Posterior cingulate gyrus (tissue), 11 donors: Measurements from ENCODE around the gene MCTS1.
"Not testable (repeated sequence)": the region's sequence is repeated elsewhere in the genome, so short reads cannot be mapped to it uniquely, and the experiment has no call there.

ENCODE experiments used
- DNase-seq, 10 donors: peaks; one replicate each; pipeline versions ENCODE4 v3.0.0 to v3.0.0-alpha.2; 2020 to 2021; ENCODE audit warnings: mixed read lengths in 3 of 10
- intact Hi-C: fragments of 100-400 bp; cut with DNase I; formaldehyde crosslinking; loops from one replicate; pipeline ENCODE4 v1.15.1; 2023

Gene MCTS1

GRCh38 chrX:120603707-120604360 is at the start of gene MCTS1:
MCTS1 (plus strand) TSS chrX:120604101; CDS start chrX:120604237, 136 bp downstream.
- peak; percentile 59 to 95 (median 77) for DNase-seq
- intact Hi-C loops = loop anchor here (5.0 kb wide), 1 partner anchor 42 kb away; the partner anchor contains the start of gene CUL4B

DNA sequence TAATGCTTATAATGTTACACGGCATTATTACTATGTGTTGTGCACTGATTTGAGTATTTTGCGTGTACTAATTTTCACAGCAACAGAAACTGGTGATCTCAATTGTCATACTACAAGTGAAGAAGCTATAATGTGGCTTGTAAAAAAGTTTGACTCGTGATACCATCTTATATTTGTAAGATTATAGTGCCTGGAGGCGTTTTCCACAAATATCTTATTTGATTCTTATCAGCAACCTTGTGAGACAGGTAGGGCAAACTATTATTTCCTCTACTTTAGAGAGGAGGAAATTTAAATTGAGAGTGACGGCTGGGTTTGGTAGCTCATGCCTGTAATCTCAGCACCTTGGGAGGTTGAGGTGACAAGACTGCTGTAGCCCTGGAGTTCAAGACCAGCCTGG is 47.6 kb upstream of the MCTS1 start:
- DNase-seq = no peak
- intact Hi-C loops = no loop called here

DNA sequence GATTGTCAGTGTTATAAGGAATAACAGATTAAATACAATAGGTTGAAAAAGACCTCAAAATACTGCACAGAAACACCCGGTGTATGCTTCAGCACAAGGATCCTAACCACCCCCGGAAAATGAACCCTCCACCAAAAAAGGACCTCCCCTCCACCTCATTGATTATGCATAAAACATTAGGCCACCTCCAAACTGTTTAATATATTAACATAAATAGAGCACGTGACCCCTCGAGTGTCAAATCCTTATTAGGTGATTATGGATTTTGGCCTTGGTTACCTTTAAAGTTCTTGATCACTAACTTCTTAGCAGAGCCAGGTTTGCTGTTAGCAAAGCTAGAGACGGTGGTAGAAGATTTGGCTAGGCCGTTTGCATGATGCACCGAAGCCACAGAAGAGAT is 44.1 kb upstream of the MCTS1 start:
- intact Hi-C loops = loop anchor here (5.0 to 10.0 kb wide), 2 partner anchors 42 to 315 kb away; partner anchors contain the start of gene MCTS1
- DNase-seq = no peak

- intact Hi-C loops = loop anchor here (5.0 to 10.0 kb wide), 2 partner anchors 42 to 316 kb away; partner anchors contain the start of gene MCTS1
- DNase-seq = peak in 5 of 10 donors; percentile 9 to 88 (median 11)
Measured at GRCh38 chrX:120560405-120560841, 43.5 kb upstream of the MCTS1 start.

DNA sequence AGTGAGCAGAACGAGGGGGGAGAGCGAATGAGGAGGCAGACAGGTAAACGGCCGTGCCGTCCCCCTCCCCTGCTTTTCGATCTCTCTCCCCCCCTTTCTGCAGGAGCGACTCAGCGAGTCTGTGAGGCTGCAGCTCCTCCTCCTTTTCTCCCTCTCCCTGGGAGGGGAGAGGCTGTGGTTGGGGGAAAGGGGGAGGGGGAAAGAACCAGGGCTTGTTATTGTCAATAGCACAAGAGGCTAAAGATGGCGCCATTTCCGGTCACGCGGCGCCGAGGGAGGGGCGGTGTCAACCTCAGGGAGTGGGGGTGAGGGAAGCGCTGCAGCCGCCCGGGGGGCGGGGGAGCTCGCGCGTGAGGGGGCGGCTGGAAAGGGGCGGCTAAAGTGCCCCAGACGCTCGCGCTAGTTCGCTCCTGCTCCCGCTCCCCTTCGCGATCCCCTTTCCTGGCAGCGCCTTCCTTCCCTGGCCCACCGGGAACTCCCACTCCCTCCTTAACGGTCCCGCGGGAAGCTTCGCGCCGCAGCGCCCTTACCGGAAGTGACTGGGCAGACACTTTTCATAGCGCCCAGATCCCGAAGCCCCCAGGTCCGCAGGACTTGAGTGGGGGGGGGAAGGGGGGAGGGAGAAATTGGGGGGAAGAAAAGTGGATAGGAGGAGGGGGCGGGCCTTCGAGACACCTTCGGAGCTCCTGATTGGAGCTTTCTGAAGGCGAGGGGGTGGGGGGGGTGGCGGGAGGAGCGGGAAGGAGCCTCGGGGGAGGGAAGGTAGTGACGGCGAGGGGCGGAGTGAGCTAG is 42.9 kb upstream of the MCTS1 start, which contains the start of gene CUL4B:
Gene CUL4B, minus strand, starts transcription at position 121 of the 792 bp plus-strand sequence. CDS start 324 bp downstream, outside the sequence.
- intact Hi-C loops = loop anchor here (5.0 to 10.0 kb wide), 2 partner anchors 41 to 316 kb away; partner anchors contain the start of gene MCTS1
- peak; percentile 85 to 99 (median 90) for DNase-seq

DNA sequence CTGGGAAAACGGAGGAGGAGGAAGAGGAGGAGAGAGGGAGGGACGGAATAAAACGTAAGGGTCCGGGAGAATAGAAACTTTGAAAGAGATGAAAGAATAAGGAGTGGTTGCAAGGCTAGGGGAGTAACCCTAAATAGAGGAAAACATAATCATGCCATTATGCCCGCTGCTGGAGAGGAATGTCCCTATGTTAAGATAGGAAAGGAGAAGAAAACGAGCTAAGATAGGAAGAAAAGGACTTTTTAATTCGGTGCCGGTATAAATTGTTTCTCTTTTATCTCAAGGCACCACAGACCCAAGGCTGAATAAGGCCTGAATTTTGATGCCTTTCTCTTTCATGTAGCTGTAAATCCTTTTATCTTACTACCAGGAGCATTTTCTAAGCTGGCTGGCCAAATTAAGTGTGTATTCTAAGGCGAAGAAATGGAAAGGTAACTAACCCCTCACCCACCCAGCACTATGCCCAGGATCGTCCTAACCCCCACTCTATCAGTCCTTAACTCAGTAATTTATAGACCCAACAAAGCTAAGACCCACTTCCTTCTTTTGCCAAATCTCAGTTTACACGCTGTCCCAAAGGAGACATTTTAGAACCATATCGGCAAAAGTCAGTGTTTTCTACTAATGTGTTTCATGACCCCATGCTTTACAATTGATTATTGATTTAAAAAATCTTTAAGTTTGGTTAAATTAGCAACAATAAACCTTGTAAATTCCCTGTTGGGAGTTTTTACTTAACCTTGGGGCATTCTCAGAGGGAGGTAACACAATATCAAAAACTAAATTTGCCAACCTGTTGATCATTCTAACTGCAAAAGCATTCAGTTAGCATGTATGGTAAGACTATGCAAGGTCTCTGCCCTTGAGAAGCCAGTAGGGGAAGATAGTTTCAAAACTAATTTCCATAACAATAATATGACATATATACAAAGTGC is 42.0 kb upstream of the MCTS1 start:
- intact Hi-C loops = loop anchor here (2.0 to 10.0 kb wide), 3 partner anchors 40 to 317 kb away; partner anchors contain the start of gene MCTS1

GRCh38 chrX:120562569-120562926 is 41.4 kb upstream of the MCTS1 start:
- no peak for DNase-seq
- intact Hi-C loops = loop anchor here (2.0 to 10.0 kb wide), 3 partner anchors 40 to 318 kb away; partner anchors contain the start of gene MCTS1

More for the DNA sequence above, 42.0 kb upstream of the MCTS1 start:
- DNase-seq = no peak

DNA sequence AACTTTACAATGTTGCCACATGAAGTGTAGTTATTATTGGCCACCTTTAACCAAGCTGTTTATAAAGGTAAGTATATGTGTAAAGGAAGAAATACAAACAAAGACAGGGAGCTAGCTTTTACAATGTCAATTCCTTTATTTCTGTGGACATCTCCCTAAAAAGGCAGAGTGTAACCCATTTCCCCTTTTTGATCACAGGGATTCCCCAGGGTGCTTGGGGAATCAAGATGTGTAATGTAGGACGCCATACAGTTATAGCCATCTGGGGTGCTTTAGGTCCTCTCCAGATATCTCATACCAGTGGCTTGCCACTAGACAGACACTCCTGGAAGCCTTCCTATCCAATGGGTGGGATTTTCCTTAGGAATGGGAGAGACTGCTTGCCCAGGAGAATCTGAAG is 39.0 kb upstream of the MCTS1 start:
- intact Hi-C loops = loop anchor here (5.0 to 10.0 kb wide), 2 partner anchors 37 to 320 kb away; partner anchors contain the start of gene MCTS1
- no peak for DNase-seq

GRCh38 chrX:120566817-120567216 is 37.1 kb upstream of the MCTS1 start:
- no peak for DNase-seq
- intact Hi-C loops = loop anchor here (10.0 kb wide), 1 partner anchor 322 kb away; no protein-coding TSS in a partner anchor

- intact Hi-C loops = loop anchor here (10.0 kb wide), 1 partner anchor 323 kb away; no protein-coding TSS in a partner anchor
- no peak for DNase-seq
Measured at GRCh38 chrX:120568035-120568434, 35.9 kb upstream of the MCTS1 start.

GRCh38 chrX:120568609-120569008 is 35.3 kb upstream of the MCTS1 start:
- intact Hi-C loops = loop anchor here (10.0 kb wide), 1 partner anchor 324 kb away; no protein-coding TSS in a partner anchor
- no peak for DNase-seq

- no peak for DNase-seq
- intact Hi-C loops = no loop called here
Measured at GRCh38 chrX:120570011-120570600, 33.8 kb upstream of the MCTS1 start.

- DNase-seq, intact Hi-C loops: not testable (repeated sequence)
Measured at GRCh38 chrX:120573806-120574205, 30.1 kb upstream of the MCTS1 start.

- intact Hi-C loops = no loop called here
- no peak for DNase-seq
Measured at GRCh38 chrX:120575379-120576114, 28.4 kb upstream of the MCTS1 start.

- intact Hi-C loops = no loop called here
- no peak for DNase-seq
Measured at GRCh38 chrX:120585702-120586101, 18.2 kb upstream of the MCTS1 start.

- intact Hi-C loops = loop anchor here (5.0 kb wide), 1 partner anchor 42 kb away; the partner anchor contains the start of gene CUL4B
- DNase-seq = peak in 1 of 10 donors; percentile 8
Measured at GRCh38 chrX:120604361-120604782, 471 bp downstream of the MCTS1 start.

GRCh38 chrX:120612086-120612485 is 8.2 kb downstream of the MCTS1 start:
- DNase-seq = no peak
- intact Hi-C loops = no loop called here

GRCh38 chrX:120614816-120615215 is 10.9 kb downstream of the MCTS1 start:
- no peak for DNase-seq
- intact Hi-C loops = no loop called here
